GM20431 (cell line): ENCODE results near the gene IDH3G.

Experiments used
- in situ Hi-C: fragments of 300-500 bp; cut with MseI, MboI; formaldehyde crosslinking; loops from one replicate; pipeline ENCODE4 v1.15.0; 2020; ENCODE audit warnings: low sequenced_read_pairs; ENCODE audit not compliant: unreplicated experiment

IDH3G gene

GRCh38 chrX:153738056-153738605 lies 56.0 kb downstream of the IDH3G start:
- in situ Hi-C loops = no loop called here

GRCh38 chrX:153736871-153737441 lies 57.2 kb downstream of the IDH3G start:
- in situ Hi-C loops = no loop called here

GRCh38 chrX:153736071-153736820 lies 57.9 kb downstream of the IDH3G start:
- in situ Hi-C loops = no loop called here
